GM23338 (cell line): ENCODE measurements around the gene PRMT1. TPM values are rescaled to one million over a fixed set of nuclear protein-coding genes. Genes with fewer than 3 reads are reported as not detected.

Experiments
- ATAC-seq: fragments of 200-7000 bp; cut with Tn5 transposase; 3 replicates; pipeline ENCODE4 v1.9.1; 2020
- DNase-seq: peaks from one replicate; pipeline ENCODE4 v3.0.0-alpha.2; 2015; ENCODE audit warnings: low spot score
- H2AFZ ChIP-seq: fragments of 200-600 bp; sonication (generic); 2 replicates; pipeline ENCODE4 v1.8.0; 2016; ENCODE audit warnings: antibody characterized with exemption, mild to moderate bottlenecking, moderate library complexity
- H3F3A ChIP-seq: fragments of 200-600 bp; sonication (generic); replicated peaks from 2 replicates; pipeline ENCODE4 v1.8.0; 2017; ENCODE audit warnings: antibody characterized with exemption, mixed run types, low read depth
- H3K27ac ChIP-seq: fragments of 200-600 bp; sonication (generic); 2 replicates; pipeline ENCODE4 v1.6.1; 2016; ENCODE audit warnings: low read depth
- H3K27me3 ChIP-seq: fragments of 200-600 bp; sonication (generic); 2 replicates; pipeline ENCODE4 v1.8.0; 2016; ENCODE audit warnings: mild to moderate bottlenecking, mixed run types, moderate library complexity; ENCODE audit not compliant: insufficient read depth
- H3K36me3 ChIP-seq: fragments of 200-600 bp; sonication (generic); 2 replicates; pipeline ENCODE4 v1.8.0; 2016; ENCODE audit warnings: mild to moderate bottlenecking; ENCODE audit not compliant: insufficient read depth
- H3K4me1 ChIP-seq: fragments of 200-600 bp; sonication (generic); 2 replicates; pipeline ENCODE4 v1.8.0; 2016; ENCODE audit warnings: mild to moderate bottlenecking, moderate library complexity; ENCODE audit not compliant: insufficient read depth
- H3K4me2 ChIP-seq: fragments of 200-600 bp; sonication (generic); 2 replicates; pipeline ENCODE4 v1.7.1; 2017; ENCODE audit warnings: mixed run types
- H3K4me3 ChIP-seq: fragments of 200-600 bp; sonication (generic); 2 replicates; pipeline ENCODE4 v1.6.1; 2016; ENCODE audit warnings: mixed run types
- H3K79me2 ChIP-seq: fragments of 200-600 bp; sonication (generic); replicated peaks from 2 replicates; pipeline ENCODE4 v1.8.0; 2017; ENCODE audit warnings: mild to moderate bottlenecking; ENCODE audit not compliant: insufficient read depth
- H3K9me2 ChIP-seq: fragments of 200-600 bp; sonication (generic); 2 replicates; pipeline ENCODE4 v1.8.0; 2017; ENCODE audit not compliant: insufficient read depth
- H4K20me1 ChIP-seq: fragments of 200-600 bp; sonication (generic); replicated peaks from 2 replicates; pipeline ENCODE4 v1.8.0; 2017; ENCODE audit warnings: mild to moderate bottlenecking; ENCODE audit not compliant: insufficient read depth
- H3K27ac Mint-ChIP-seq: 2 replicates; pipeline ENCODE4 v1.8.0; 2020; ENCODE audit warnings: inconsistent platforms, mild to moderate bottlenecking, moderate library complexity, mixed read lengths
- H3K27me3 Mint-ChIP-seq: 3 replicates; pipeline ENCODE4 v1.8.0; 2022; ENCODE audit warnings: low read depth, mild to moderate bottlenecking, moderate library complexity, mixed read lengths, inconsistent platforms; ENCODE audit not compliant: insufficient read depth, poor library complexity
- H3K36me3 Mint-ChIP-seq: 3 replicates; pipeline ENCODE4 v1.8.0; 2021; ENCODE audit warnings: low read depth, mild to moderate bottlenecking, inconsistent platforms, moderate library complexity, mixed read lengths
- H3K4me1 Mint-ChIP-seq: 3 replicates; pipeline ENCODE4 v1.8.0; 2020; ENCODE audit warnings: mild to moderate bottlenecking, inconsistent platforms, mixed read lengths
- H3K4me3 Mint-ChIP-seq: 3 replicates; pipeline ENCODE4 v1.8.0; 2021; ENCODE audit warnings: moderate library complexity, mild to moderate bottlenecking, inconsistent platforms, mixed read lengths
- H3K9me3 Mint-ChIP-seq: 3 replicates; pipeline ENCODE4 v1.8.0; 2020; ENCODE audit warnings: moderate library complexity, mild to moderate bottlenecking, inconsistent platforms, mixed read lengths
- CREB1 ChIP-seq: fragments of 250-450 bp; sonication (Bioruptor Pico); IDR thresholded peaks from 2 replicates; pipeline ENCODE4 v1.5.0; 2020; ENCODE audit warnings: low read depth, mild to moderate bottlenecking, moderate library complexity
- CTCF ChIP-seq, 2 experiments: fragments of 200-600 bp in 1 of 2; sonication (generic) in 1 of 2; conservative IDR thresholded peaks; 2 replicates each; pipeline versions ENCODE4 v1.5.1 to v1.6.1; 2016 to 2017; ENCODE audit warnings: antibody characterized with exemption in 2 of 2, low read depth in 2 of 2, mild to moderate bottlenecking in 2 of 2, moderate library complexity in 1 of 2
- ETS1 ChIP-seq: IDR thresholded peaks from 2 replicates; pipeline ENCODE4 v1.6.1; 2016; ENCODE audit warnings: antibody characterized with exemption
- EZH2 ChIP-seq: fragments of 200-600 bp; sonication (generic); IDR thresholded peaks from one replicate; pipeline ENCODE4 v1.8.0; 2017; ENCODE audit warnings: antibody characterized with exemption, mild to moderate bottlenecking, low read depth; ENCODE audit not compliant: unreplicated experiment
- EZH2phosphoT487 ChIP-seq: fragments of 200-600 bp; sonication (generic); IDR thresholded peaks from one replicate; pipeline ENCODE4 v1.8.1; 2018; ENCODE audit warnings: antibody characterized with exemption; ENCODE audit not compliant: unreplicated experiment
- JUNB ChIP-seq: IDR thresholded peaks from one replicate; pipeline ENCODE4 v1.6.1; 2016; ENCODE audit warnings: antibody characterized with exemption; ENCODE audit not compliant: unreplicated experiment
- NANOG ChIP-seq: IDR thresholded peaks from 2 replicates; pipeline ENCODE4 v1.6.1; 2016; ENCODE audit warnings: antibody characterized with exemption, borderline replicate concordance
- POLR2AphosphoS5 ChIP-seq: IDR thresholded peaks from 2 replicates; pipeline ENCODE4 v1.6.1; 2016; ENCODE audit warnings: antibody characterized with exemption, low read depth
- REST ChIP-seq: IDR thresholded peaks from one replicate; pipeline ENCODE4 v1.6.1; 2018; ENCODE audit warnings: antibody characterized with exemption; ENCODE audit not compliant: unreplicated experiment
- STAT1 ChIP-seq: IDR thresholded peaks from one replicate; pipeline ENCODE4 v1.6.1; 2016; ENCODE audit warnings: antibody characterized with exemption; ENCODE audit not compliant: unreplicated experiment
- ZNF114 ChIP-seq: fragments of 250-450 bp; sonication (Bioruptor Pico); IDR thresholded peaks from 2 replicates; pipeline ENCODE4 v1.5.0; 2020; ENCODE audit warnings: mild to moderate bottlenecking, moderate library complexity
- ZNF331 ChIP-seq: fragments of 250-450 bp; sonication (Bioruptor Pico); IDR thresholded peaks from 2 replicates; pipeline ENCODE4 v1.5.0; 2020; ENCODE audit warnings: low read depth, mild to moderate bottlenecking, moderate library complexity
- ZNF462 ChIP-seq: fragments of 250-450 bp; sonication (Bioruptor Pico); IDR thresholded peaks from 2 replicates; pipeline ENCODE4 v1.5.0; 2020; ENCODE audit warnings: mild to moderate bottlenecking, moderate library complexity
- polyA plus RNA-seq: library from polyadenylated mRNA; unstranded; fragments of >200 nt; fragmentation: Nextera tagmentation; extraction: Ambion mirVana; gene quantifications from 2 replicates; pipeline ENCODE4 v1.2.1, GENCODE V29; 2016
- total RNA-seq: library from RNA; depleted of rRNA; stranded (reverse); fragments of >200 nt; shearing (Covaris generic); gene quantifications from 2 replicates; pipeline ENCODE4 v1.2.3, GENCODE V29; 2014

The PRMT1 gene
- total and polyA plus RNA-seq, 2 experiments from 2014 or later, result 590 to 700 TPM

GRCh38 chr19:49655570-49656455 lies 21.3 kb upstream of the PRMT1 start:
- no peaks in the 10 kb centered on the region for H3K27me3 ChIP-seq
- no peak overlapping the region for H3K4me2 ChIP-seq
- Mint-ChIP-seq H3K4me1 (peaks cover 8% of the 10 kb centered on the region), H3K36me3 (peaks cover 76% of the 10 kb centered on the region), H3K27ac (peak overlapping the region; percentile 86; the same call in 1 of the 2 replicates), H3K9me3 (peaks cover 19% of the 10 kb centered on the region), H3K4me3 (no peak overlapping the region; the same call in 2 of the 3 replicates), H3K27me3 (peaks cover 19% of the 10 kb centered on the region)
- no peaks in the 10 kb centered on the region for H3K4me1 ChIP-seq
- TF ChIP-seq POLR2AphosphoS5 (no peak), EZH2 (no peak), REST (no peak), STAT1 (no peak), ETS1 (no peak), CTCF (conservative IDR thresholded peaks at IDR 0.05; ENCODE audit: low read depth in 2 of 2) (no peak), CREB1 (CRISPR knock-in tag) (no peak), ZNF462 (CRISPR knock-in tag) (no peak), ZNF114 (CRISPR knock-in tag) (no peak), EZH2phosphoT487 (no peak), ZNF331 (CRISPR knock-in tag) (no peak), NANOG (no peak), JUNB (no peak)
- no peak for ATAC-seq
- H3F3A ChIP-seq, result peaks cover 9% of the 10 kb centered on the region; the same call in 1 of the 2 replicates
- H3K4me3 ChIP-seq, result no peak overlapping the region
- peaks cover 16% of the 10 kb centered on the region for H3K36me3 ChIP-seq
- no peak for DNase-seq
- no peaks in the 10 kb centered on the region for H3K9me2 ChIP-seq
- H2AFZ ChIP-seq, result no peak overlapping the region
- no peaks in the 10 kb centered on the region; the same call in 1 of the 2 replicates for H4K20me1 ChIP-seq
- H3K27ac ChIP-seq, result no peak overlapping the region
- no peaks in the 10 kb centered on the region for H3K79me2 ChIP-seq
